H1 (cell line): ENCODE data around the gene SLC16A2. TPM values are rescaled to one million over a fixed set of nuclear protein-coding genes. Genes with fewer than 3 reads are reported as not detected.

Source experiments
- CTCF ChIA-PET: fragments of 300-600 bp; sonication (Branson Sonifier 250); formaldehyde crosslinking; loops from one replicate; lab custom pipeline; 2021; ENCODE audit not compliant: partially characterized antibody; lab: Charles Lee
- POLR2A ChIA-PET: fragments of 300-600 bp; sonication (Branson Sonifier 250); formaldehyde crosslinking; loops from one replicate; lab custom pipeline; 2021; ENCODE audit warnings: inconsistent platforms; ENCODE audit not compliant: partially characterized antibody; lab: Charles Lee
- DNase-seq, 2 experiments: peaks; one replicate each; pipeline versions ENCODE4 v3.0.0 to v3.0.0-alpha.2; 2010 to 2022; ENCODE audit warnings: low spot score in 2 of 2, low read depth in 1 of 2, mixed read lengths in 1 of 2
- FAIRE-seq: peaks from 2 replicates; lab custom pipeline; 2011; peaks lifted over from hg19 to GRCh38; lab: Jason Lieb, UNC
- H2AFZ ChIP-seq: 2 replicates; pipeline ENCODE4 v1.8.1; 2012; ENCODE audit warnings: low read length, inconsistent platforms
- H2AK5ac ChIP-seq: 2 replicates; pipeline ENCODE4 v1.6.1; 2013; ENCODE audit warnings: low read depth, low read length
- H2BK120ac ChIP-seq: replicated peaks from 2 replicates; pipeline ENCODE3; 2013; ENCODE audit warnings: low read depth, low read length, inconsistent platforms
- H2BK12ac ChIP-seq: 2 replicates; pipeline ENCODE4 v1.6.1; 2013; ENCODE audit warnings: low read depth, low read length
- H2BK15ac ChIP-seq: 2 replicates; pipeline ENCODE4 v1.6.1; 2013; ENCODE audit warnings: low read length
- H2BK20ac ChIP-seq: 2 replicates; pipeline ENCODE4 v1.6.1; 2013; ENCODE audit warnings: low read length
- H2BK5ac ChIP-seq: 2 replicates; pipeline ENCODE4 v1.6.1; 2013; ENCODE audit warnings: low read depth, low read length
- H3K14ac ChIP-seq: 2 replicates; pipeline ENCODE4 v1.6.1; 2013; ENCODE audit warnings: inconsistent platforms; ENCODE audit not compliant: insufficient read length
- H3K18ac ChIP-seq: 2 replicates; pipeline ENCODE4 v1.6.1; 2013; ENCODE audit warnings: low read length; ENCODE audit errors: extremely low read depth
- H3K23ac ChIP-seq: 2 replicates; pipeline ENCODE4 v1.6.1; 2013; ENCODE audit warnings: inconsistent platforms; ENCODE audit not compliant: insufficient read length
- H3K23me2 ChIP-seq: 2 replicates; pipeline ENCODE4 v1.6.1; 2013; ENCODE audit warnings: low read depth, low read length
- H3K27ac ChIP-seq: 2 replicates; pipeline ENCODE4 v1.6.1; 2011; ENCODE audit warnings: low read depth, low read length, inconsistent platforms
- H3K27me3 ChIP-seq, 4 experiments: replicated peaks in 1 of 4; 1 replicate in 1 of 4; 2 replicates in 3 of 4; pipeline versions ENCODE4 v1.6.1 to v1.8.1; 2011 to 2013; ENCODE audit warnings: low read length in 3 of 4, mild to moderate bottlenecking in 3 of 4, inconsistent platforms in 2 of 4, mixed read lengths in 2 of 4, moderate library complexity in 1 of 4; ENCODE audit not compliant: control insufficient read depth in 3 of 4, insufficient read depth in 3 of 4; ENCODE audit errors: extremely low read depth in 1 of 4
- H3K36me3 ChIP-seq, 4 experiments: 2 replicates each; pipeline versions ENCODE4 v1.6.1 to v1.8.1; 2011 to 2013; ENCODE audit warnings: mild to moderate bottlenecking in 4 of 4, low read length in 3 of 4, moderate library complexity in 2 of 4, control low read depth in 1 of 4, inconsistent platforms in 1 of 4; ENCODE audit not compliant: insufficient read depth in 4 of 4, control insufficient read depth in 2 of 4
- H3K4ac ChIP-seq: replicated peaks from 2 replicates; pipeline ENCODE3; 2013; ENCODE audit warnings: low read length, low read depth, mixed read lengths, inconsistent platforms; ENCODE audit not compliant: insufficient read length
- H3K4me1 ChIP-seq, 4 experiments: replicated peaks in 1 of 4; 1 replicate in 1 of 4; 2 replicates in 3 of 4; pipeline versions ENCODE4 v1.6.1 to v1.8.1; 2011 to 2013; ENCODE audit warnings: low read length in 3 of 4, inconsistent platforms in 2 of 4, mixed read lengths in 1 of 4; ENCODE audit not compliant: insufficient read depth in 4 of 4, control insufficient read depth in 3 of 4
- H3K4me2 ChIP-seq, 2 experiments: 2 replicates each; pipeline versions ENCODE4 v1.6.1 to v1.8.1; 2011 to 2013; ENCODE audit warnings: low read depth in 2 of 2, low read length in 2 of 2, control low read depth in 1 of 2, inconsistent platforms in 1 of 2, mild to moderate bottlenecking in 1 of 2; ENCODE audit not compliant: insufficient read depth in 1 of 2
- H3K4me3 ChIP-seq, 4 experiments: fragments of 200-600, 300-600 bp in 1 of 4; sonication (generic), shearing (Covaris generic), sonication (Bioruptor Twin) in 1 of 4; 2 replicates each; pipeline versions ENCODE4 v1.5.1 to v1.8.1; 2011 to 2016; ENCODE audit warnings: low read length in 4 of 4, low read depth in 3 of 4, control low read depth in 2 of 4, inconsistent platforms in 2 of 4, mild to moderate bottlenecking in 2 of 4, mixed read lengths in 1 of 4, moderate library complexity in 1 of 4; ENCODE audit not compliant: insufficient read depth in 2 of 4; ENCODE audit errors: extremely low read depth in 1 of 4
- H3K56ac ChIP-seq: replicated peaks from 2 replicates; pipeline ENCODE3; 2013; ENCODE audit warnings: low read depth, mild to moderate bottlenecking, mixed read lengths, low read length, inconsistent platforms; ENCODE audit not compliant: insufficient read length
- H3K79me1 ChIP-seq: 2 replicates; pipeline ENCODE4 v1.6.1; 2013; ENCODE audit warnings: low read depth, low read length, control low read depth
- H3K79me2 ChIP-seq, 2 experiments: 2 replicates each; pipeline versions ENCODE4 v1.6.1 to v1.8.1; 2012 to 2013; ENCODE audit warnings: low read length in 2 of 2, mild to moderate bottlenecking in 2 of 2, inconsistent platforms in 1 of 2; ENCODE audit not compliant: insufficient read depth in 2 of 2, control insufficient read depth in 1 of 2
- H3K9ac ChIP-seq, 4 experiments: replicated peaks in 1 of 4; 1 replicate in 1 of 4; 2 replicates in 3 of 4; pipeline versions ENCODE4 v1.6.1 to v1.8.1; 2011 to 2013; ENCODE audit warnings: low read depth in 3 of 4, low read length in 3 of 4, control low read depth in 2 of 4, mild to moderate bottlenecking in 2 of 4, moderate library complexity in 2 of 4, inconsistent platforms in 1 of 4; ENCODE audit errors: extremely low read depth in 1 of 4
- H3K9me3 ChIP-seq, 2 experiments: 2 replicates each; pipeline versions ENCODE4 v1.6.1 to v1.8.1; 2012 to 2013; ENCODE audit warnings: mild to moderate bottlenecking in 2 of 2, moderate library complexity in 2 of 2, control low read depth in 1 of 2, inconsistent platforms in 1 of 2, low read depth in 1 of 2, low read length in 1 of 2, mixed read lengths in 1 of 2; ENCODE audit not compliant: insufficient read depth in 2 of 2
- H4K20me1 ChIP-seq, 2 experiments: replicated peaks in 1 of 2; 2 replicates each; pipeline versions ENCODE3 to v1.8.1; 2011 to 2013; ENCODE audit warnings: inconsistent platforms in 2 of 2, low read length in 2 of 2, mild to moderate bottlenecking in 1 of 2; ENCODE audit not compliant: insufficient read depth in 2 of 2, control insufficient read depth in 1 of 2
- H4K5ac ChIP-seq: 2 replicates; pipeline ENCODE4 v1.6.1; 2013; ENCODE audit warnings: low read length, low read depth, mixed read lengths, inconsistent platforms; ENCODE audit not compliant: insufficient read length
- H4K8ac ChIP-seq: 2 replicates; pipeline ENCODE4 v1.8.0; 2013; ENCODE audit warnings: mild to moderate bottlenecking, moderate library complexity, low read length, inconsistent platforms; ENCODE audit not compliant: insufficient read depth; ENCODE audit errors: extremely low read depth
- H4K91ac ChIP-seq: replicated peaks from 2 replicates; pipeline ENCODE3; 2013; ENCODE audit warnings: low read length, mixed read lengths, inconsistent platforms; ENCODE audit not compliant: insufficient read length
- ATF3 ChIP-seq: IDR thresholded peaks from 2 replicates; pipeline ENCODE4 v1.6.1; 2011; ENCODE audit warnings: low read depth, mild to moderate bottlenecking, low read length; ENCODE audit not compliant: insufficient read depth
- CREB1 ChIP-seq: IDR thresholded peaks from 2 replicates; pipeline ENCODE4 v1.6.1; 2012; ENCODE audit warnings: inconsistent platforms
- CTCF ChIP-seq, 3 experiments: IDR thresholded peaks; 1 replicate in 2 of 3; 2 replicates in 1 of 3; pipeline versions ENCODE4 v1.5.1 to v1.6.1; 2011; ENCODE audit warnings: low read length in 3 of 3, mild to moderate bottlenecking in 3 of 3, inconsistent platforms in 2 of 3, low read depth in 1 of 3, moderate library complexity in 1 of 3; ENCODE audit not compliant: insufficient read depth in 1 of 3; ENCODE audit errors: control extremely low read depth in 1 of 3
- E2F6 ChIP-seq: IDR thresholded peaks from 2 replicates; pipeline ENCODE4 v1.6.1; 2012; ENCODE audit warnings: inconsistent platforms
- NRF1 ChIP-seq: IDR thresholded peaks from 2 replicates; pipeline ENCODE4 v1.6.1; 2011; ENCODE audit warnings: mild to moderate bottlenecking, low read depth, low read length, improper control_type of control experiment
- SIRT6 ChIP-seq: IDR thresholded peaks from one replicate; pipeline ENCODE4 v1.7.1; 2012; ENCODE audit warnings: low read length, inconsistent platforms
- SP4 ChIP-seq: IDR thresholded peaks from 2 replicates; pipeline ENCODE4 v1.6.1; 2012; ENCODE audit warnings: low read length, inconsistent platforms
- TAF7 ChIP-seq: optimal IDR thresholded peaks from 2 replicates; pipeline ENCODE3; 2011; ENCODE audit warnings: low read depth, mild to moderate bottlenecking, inconsistent platforms, low read length, moderate library complexity, borderline replicate concordance
- TEAD4 ChIP-seq: IDR thresholded peaks from 2 replicates; pipeline ENCODE4 v1.6.1; 2012; ENCODE audit warnings: low read depth, low read length, inconsistent platforms, mixed read lengths
- WGBS, 2 experiments: shearing (Covaris generic) in 1 of 2; methylation state at CpG; one replicate each; pipeline versions ENCODE4 v1.1.6 to v1.1.7; 2013 to 2015; ENCODE audit warnings: low lambda C conversion rate in 2 of 2, mixed read lengths in 2 of 2, inconsistent platforms in 1 of 2, low coverage in 1 of 2, missing lambda C conversion rate in 1 of 2; ENCODE audit not compliant: insufficient replicate concordance in 2 of 2, insufficient coverage in 1 of 2, insufficient read length in 1 of 2; ENCODE audit errors: extremely low coverage in 1 of 2, missing lambda C conversion rate in 1 of 2; 5-methylcytosine and 5-hydroxymethylcytosine counted together
- polyA plus RNA-seq, 7 experiments: library from polyadenylated mRNA; depleted of rRNA in 3 of 7; stranded (reverse) in 5 of 7; unstranded in 2 of 7; fragments of >200 nt in 5 of 7; fragments of 200-250 nt in 2 of 7; gene quantifications; 1 replicate in 5 of 7; 2 replicates in 1 of 7; 4 replicates in 1 of 7; pipeline versions ENCODE4 v1.2.1 to v1.2.3, GENCODE V29; 2011 to 2013; ENCODE audit warnings: missing spikeins in 2 of 7, mixed read lengths in 2 of 7
- total RNA-seq: library from RNA; stranded (reverse); fragmentation: NEBNext Ultra II Directional; extraction: Animal tissue kit (Norgen Biotek cat#: 25700); gene quantifications from 2 replicates; pipeline ENCODE4 v1.2.1, GENCODE V29; 2021

The SLC16A2 gene
- total and polyA plus RNA-seq, 2 of the 8 experiments (the other 6 are each of a cell fraction or from before 2014, with no cell fraction given) = 24.4 to 32.2 TPM

- FAIRE-seq = no peak
- H4K20me1 ChIP-seq = no peaks in the 10 kb centered on the region
- no peak for TF ChIP-seq NRF1
- no peak for TF ChIP-seq CTCF (IDR thresholded peaks at IDR 0.05; ENCODE audit: control extremely low read depth in 1 of 3, insufficient read depth in 1 of 3, low read depth in 1 of 3, low read length in 3 of 3)
- no peak for TF ChIP-seq SIRT6
- TF ChIP-seq ATF3 = no peak
- TF ChIP-seq CREB1 = no peak
- TF ChIP-seq SP4 = no peak
- no peak for TF ChIP-seq E2F6
- TF ChIP-seq TAF7 = no peak
- no peak for TF ChIP-seq TEAD4
Measured at GRCh38 chrX:74451450-74452198, 30.3 kb downstream of the SLC16A2 start.

More at GRCh38 chrX:74451450-74452198, 30.3 kb downstream of the SLC16A2 start:
- ChIA-PET POLR2A (no interaction called here), CTCF (no interaction called here)
- Histone ChIP-seq H3K79me2 (no peaks in the 10 kb centered on the region), H3K4me3 (no peak overlapping the region), H3K18ac (no peak overlapping the region), H4K8ac (no peak overlapping the region), H3K79me1 (no peaks in the 10 kb centered on the region), H2BK15ac (no peak overlapping the region), H3K9me3 (no peaks in the 10 kb centered on the region), H3K27me3 (no peaks in the 10 kb centered on the region), H2AFZ (no peak overlapping the region), H3K23ac (no peak overlapping the region), H4K5ac (no peak overlapping the region), H3K56ac (no peak overlapping the region), H3K36me3 (no peaks in the 10 kb centered on the region), H2BK12ac (no peak overlapping the region), H3K4ac (no peak overlapping the region), H2BK20ac (no peak overlapping the region), H3K9ac (no peak overlapping the region), H3K27ac (no peak overlapping the region), H2BK5ac (no peak overlapping the region), H2AK5ac (no peak overlapping the region), H3K4me2 (no peak overlapping the region), H2BK120ac (no peak overlapping the region), H3K23me2 (no peaks in the 10 kb centered on the region), H3K4me1 (no peaks in the 10 kb centered on the region), H3K14ac (no peak overlapping the region), H4K91ac (no peak overlapping the region)
- no peak for DNase-seq
- WGBS, 2 experiments = 97% methylated on average over 5 of the region's 5 CpGs; no CpG with 5 or more reads in 1 of the 2 experiments
